ENCODE measurements around the gene ASB15.

The ASB15 gene

DNA sequence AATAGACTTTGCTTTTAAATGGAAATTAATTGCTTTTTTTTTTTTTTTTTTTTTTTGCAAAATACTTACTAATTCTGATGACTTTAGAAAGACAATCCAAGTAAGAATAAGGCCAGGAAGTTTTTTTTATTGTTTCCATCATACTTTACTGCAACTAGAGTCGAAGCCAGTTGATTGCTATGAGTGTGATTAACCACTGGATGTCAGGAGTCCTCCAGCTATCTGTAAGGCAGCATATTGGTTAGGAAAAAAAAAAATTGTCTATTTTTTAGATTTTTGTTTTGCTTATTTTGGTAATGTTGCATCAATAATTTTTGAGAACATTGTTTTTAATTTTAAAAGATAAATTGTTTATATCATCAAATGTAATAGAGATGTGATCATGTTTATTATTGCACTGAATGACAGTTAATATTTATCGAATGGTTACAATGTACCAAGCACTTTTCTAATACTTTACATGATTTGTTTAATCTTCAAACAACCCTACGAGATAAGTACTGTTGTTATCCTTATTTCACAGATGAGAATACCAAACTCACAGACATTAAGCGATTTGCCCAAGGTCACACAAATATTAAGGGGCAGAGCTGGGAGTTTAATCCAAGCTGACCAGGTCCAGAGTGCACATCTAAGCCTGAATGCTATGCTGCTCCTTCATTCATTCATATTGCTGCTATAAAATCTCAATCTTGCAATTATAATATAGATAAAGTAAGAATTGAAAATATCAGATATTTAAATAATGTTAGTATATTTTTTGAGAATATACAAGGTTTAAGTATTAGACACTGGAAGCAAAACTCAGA is 34.1 kb downstream of the ASB15 start:
- DNase-seq (ENCODE audit: low read depth): no peak

- no peak for DNase-seq (ENCODE audit: low read depth)
Measured at GRCh38 chr7:123637203-123637602, 35.6 kb downstream of the ASB15 start.

DNA sequence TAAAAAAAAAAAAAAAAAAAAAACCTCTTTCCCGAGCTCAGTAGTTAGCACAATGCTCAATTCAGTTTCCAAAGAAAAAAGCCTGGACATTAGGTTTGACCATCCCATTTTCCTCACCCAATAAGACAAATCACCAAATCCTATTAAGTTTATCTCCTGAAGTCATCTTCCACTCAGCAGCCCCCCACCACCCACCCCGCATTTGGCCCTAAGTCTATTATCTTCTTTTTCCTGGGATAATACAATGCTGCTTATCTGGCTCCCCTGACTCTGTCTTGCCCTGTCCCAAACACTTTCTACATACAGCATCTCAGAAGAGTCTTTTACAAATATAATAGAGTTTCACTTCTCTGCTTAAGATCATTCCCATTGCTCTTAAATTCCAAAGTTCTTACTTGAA is 36.3 kb downstream of the ASB15 start:
- no peak for DNase-seq (ENCODE audit: low read depth)

DNA sequence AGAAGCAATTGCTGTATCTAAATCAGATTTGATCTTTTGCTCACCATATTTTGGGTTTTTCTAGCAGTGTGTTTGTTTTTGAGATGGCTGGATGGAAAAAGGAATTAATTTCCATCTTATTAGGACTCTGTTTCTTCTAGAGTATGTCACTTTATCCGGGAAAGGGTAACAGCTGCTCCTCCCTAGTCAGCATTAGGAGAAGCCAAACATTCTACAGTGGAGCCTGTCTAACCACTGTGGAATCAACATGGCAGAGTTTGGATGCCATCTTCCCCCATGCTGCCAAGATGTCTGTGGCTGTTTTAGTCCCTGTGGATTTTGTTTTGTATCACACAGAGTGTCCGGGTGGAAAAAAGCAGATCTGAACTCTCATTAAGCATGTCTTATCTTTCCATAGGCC is 38.0 kb downstream of the ASB15 start:
- DNase-seq (ENCODE audit: low read depth): no peak

DNA sequence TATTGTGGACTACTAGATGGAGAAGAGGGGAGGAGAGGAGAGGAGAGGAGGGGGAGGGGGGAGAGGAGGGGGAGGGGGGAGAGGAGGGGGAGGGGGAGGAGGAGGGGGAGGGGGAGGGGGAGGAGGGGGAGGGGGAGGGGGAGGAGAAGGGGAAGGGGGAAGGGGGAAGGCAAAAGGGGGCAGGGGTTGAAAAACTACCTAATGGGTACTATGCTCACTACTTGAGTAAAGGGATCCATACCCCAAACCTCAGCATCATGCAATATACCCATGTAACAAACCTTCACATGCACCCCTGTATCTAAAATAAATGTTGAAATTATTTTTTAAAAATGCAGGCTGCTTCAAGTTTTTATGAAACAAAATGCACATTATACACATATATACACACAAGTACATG is 39.0 kb downstream of the ASB15 start:
- DNase-seq (ENCODE audit: low read depth): no peak

DNA sequence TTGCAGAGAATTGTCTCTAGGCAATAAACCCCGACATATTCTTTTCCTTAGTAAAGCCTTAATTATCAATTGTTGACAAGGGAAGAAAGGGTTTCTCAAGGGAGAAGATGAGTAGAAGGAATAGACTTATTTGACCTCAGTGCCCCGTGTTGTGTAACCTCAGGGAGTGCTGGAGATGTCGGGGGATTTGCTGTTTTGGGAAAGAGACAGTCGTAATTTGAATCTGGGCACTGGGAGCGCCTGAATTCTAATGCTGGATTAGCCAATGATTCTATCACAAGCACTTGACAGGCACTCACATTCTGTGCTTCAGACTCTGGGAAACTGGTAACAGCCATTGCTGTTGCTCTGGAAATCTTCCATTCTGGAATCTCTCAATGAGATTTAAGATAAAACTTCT is 40.3 kb downstream of the ASB15 start:
- DNase-seq (ENCODE audit: low read depth): no peak

DNA sequence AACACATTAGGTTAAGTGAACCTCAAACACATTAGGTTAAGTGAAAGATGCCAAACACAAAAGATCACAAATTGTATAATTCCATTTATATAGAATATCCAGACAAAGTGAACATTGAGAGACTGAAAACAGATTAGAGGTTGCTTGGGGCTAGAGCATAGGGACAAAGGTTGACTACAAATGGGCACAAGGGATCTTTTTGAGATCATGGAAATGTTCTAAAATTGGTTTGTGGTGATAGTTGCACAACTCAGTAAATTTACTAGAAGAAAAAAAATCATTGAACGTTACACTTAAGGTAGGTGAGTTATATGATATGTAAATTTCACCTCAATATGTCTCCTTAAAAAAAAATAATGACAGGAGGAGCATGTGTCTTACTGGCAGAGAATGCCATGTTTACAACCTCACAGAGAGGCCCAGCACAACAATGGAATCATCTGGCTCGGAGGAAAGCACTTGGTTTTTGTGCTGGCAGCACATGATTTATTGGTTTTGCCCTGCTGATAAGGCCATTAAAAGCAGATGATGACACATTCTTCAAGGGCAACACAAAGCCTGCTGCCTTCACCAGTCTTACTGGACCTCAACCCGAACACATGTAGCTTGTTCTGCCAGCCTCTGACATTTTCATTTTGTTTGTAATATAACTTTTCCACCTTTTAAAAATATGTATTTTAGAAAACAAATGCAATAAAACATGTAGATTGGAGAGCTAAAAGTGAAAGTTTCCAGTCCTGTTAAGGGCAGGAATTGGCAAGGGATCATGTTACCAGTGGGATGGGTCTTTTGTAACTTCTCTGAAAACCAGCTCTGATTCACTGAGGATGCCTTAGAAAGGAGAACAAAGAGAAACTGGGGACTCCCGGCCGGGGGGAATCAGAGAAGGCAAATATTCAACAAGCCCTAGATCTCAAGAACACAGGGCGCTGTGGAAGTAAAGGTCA is 42.1 kb downstream of the ASB15 start:
- DNase-seq (ENCODE audit: low read depth): no peak

GRCh38 chr7:123645516-123645915 is 43.9 kb downstream of the ASB15 start:
- DNase-seq (ENCODE audit: low read depth): no peak

DNA sequence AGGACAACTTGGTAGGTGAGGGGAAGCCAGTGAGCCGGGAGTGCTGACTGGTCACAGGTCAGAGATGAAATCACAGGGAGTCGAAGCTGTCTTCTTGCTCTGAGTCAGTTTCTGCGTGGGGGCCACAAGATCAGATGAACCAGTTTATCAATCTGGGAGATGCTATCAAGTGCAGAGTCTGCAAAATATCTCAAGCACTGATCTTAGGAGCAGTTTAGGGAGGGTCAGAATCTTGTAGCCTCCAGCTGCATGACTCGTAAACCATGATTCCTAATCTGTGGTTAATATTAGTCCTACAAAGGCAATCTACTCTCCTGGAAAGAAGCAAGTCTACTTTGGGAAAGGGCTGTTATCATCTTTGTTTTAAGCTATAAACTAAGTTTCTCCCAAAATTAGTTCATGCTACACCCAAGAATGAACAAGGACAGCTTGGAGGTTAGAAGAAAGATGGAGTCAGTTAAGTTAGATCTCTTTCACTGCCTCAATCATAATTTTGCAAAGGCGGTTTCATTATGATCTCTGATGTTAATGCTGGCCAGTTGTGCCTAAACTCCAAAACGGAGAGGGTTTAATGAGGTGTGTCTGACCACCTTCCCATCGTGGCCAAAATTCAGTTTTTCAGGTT is 45.6 kb downstream of the ASB15 start:
- no peak for DNase-seq (ENCODE audit: low read depth)

- DNase-seq (ENCODE audit: low read depth): no peak
Measured at GRCh38 chr7:123649964-123650363, 48.3 kb downstream of the ASB15 start.

DNA sequence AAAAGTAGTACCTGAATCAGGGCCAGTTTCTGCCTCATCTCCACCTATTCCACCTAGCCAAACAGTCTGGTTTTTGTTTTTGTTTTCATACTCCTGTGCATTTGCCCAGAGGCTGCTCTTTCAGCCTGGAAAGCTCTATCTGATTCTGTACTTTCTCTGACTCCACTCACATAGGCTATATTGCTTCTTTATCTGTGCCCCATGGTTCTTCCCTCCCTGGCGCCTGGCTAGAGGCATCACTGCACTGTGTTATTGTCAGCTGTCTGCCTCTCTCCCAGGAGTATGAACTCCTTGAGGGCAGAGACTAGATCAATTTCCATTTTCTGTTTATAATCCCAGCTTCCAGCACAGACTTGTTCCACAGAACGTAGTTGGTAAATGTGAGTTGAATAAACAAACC is 49.0 kb downstream of the ASB15 start:
- DNase-seq (ENCODE audit: low read depth): no peak

DNA sequence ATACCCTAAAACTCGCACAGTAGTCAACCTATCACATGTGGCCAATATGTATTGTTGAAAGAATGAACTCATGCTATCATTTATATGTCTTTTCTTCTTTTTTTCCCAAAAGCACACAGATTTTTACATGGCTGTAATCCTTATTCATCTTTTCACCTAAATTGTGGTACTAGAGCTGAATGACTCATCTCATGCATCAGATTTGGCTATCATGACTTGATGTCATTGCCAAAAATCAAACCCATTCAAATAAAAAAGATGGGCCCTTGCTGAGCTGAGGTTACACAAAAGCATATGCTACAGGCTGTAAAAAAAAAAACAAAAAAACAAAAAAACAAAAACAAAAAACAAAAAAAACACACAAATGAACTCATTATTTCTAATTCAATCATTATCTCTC is 50.8 kb downstream of the ASB15 start:
- DNase-seq (ENCODE audit: low read depth): no peak

- DNase-seq (ENCODE audit: low read depth): no peak
Measured at GRCh38 chr7:123653162-123653561, 51.5 kb downstream of the ASB15 start.

DNA sequence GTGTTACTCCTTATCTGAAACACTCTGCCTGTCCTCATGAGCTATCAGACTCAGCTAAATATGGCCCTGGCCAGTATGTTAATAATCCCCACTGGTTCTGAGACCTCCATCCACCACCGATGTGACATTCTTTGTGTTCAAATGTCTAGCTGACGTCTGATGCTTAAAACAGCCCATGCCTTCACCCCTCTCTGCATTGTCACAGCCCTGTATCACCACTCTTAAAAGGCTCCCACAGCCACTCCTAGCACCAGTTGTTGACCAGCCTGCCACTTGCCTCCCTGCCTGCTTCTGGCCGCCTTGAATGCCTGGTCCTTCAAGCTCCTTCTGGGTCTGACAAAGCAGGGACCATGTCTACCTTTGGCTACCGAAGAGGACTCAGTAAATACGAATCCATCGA is 54.0 kb downstream of the ASB15 start, which contains the start of gene LMOD2:
Gene LMOD2, plus strand, starts transcription at position 253 of the 400 bp plus-strand sequence. Its CDS starts 98 bp downstream, at position 351.
- DNase-seq (ENCODE audit: low read depth): no peak

- no peak for DNase-seq (ENCODE audit: low read depth)
Measured at GRCh38 chr7:123656544-123657303, 55.1 kb downstream of the ASB15 start.

DNA sequence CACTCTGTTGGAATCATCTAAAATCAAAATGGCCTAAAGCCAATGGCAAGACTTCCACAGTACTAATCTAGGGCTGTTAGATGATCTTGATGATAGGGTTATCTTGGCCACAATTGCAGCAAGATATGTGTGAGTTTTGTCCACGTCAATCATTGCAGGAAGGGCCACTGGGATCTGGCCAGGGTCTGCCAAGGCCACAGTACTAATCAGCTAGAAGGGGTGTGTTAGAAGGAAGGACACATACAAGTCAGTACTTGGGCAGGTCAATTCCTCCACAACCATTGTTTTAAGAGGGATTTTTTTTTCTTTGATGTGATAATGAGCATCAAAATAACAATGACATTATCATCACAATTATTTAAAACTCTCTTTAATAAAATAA is 55.7 kb downstream of the ASB15 start:
- DNase-seq (ENCODE audit: low read depth): no peak

- no peak for DNase-seq (ENCODE audit: low read depth)
Measured at GRCh38 chr7:123658023-123658422, 56.4 kb downstream of the ASB15 start.

GRCh38 chr7:123660514-123661354 is 59.1 kb downstream of the ASB15 start:
- DNase-seq (ENCODE audit: low read depth): no peak

DNA sequence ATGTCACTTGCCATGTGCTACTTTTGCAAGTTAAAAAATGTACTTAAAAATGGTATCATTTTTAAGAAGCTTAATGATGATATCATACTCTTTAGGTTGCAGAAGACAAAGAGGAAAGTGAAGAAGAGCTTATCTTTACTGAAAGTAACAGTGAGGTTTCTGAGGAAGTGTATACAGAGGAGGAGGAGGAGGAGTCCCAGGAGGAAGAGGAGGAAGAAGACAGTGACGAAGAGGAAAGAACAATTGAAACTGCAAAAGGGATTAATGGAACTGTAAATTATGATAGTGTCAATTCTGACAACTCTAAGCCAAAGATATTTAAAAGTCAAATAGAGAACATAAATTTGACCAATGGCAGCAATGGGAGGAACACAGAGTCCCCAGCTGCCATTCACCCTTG is 60.1 kb downstream of the ASB15 start:
- no peak for DNase-seq (ENCODE audit: low read depth)

- no peak for DNase-seq (ENCODE audit: low read depth)
Measured at GRCh38 chr7:123662293-123662692, 60.7 kb downstream of the ASB15 start.

DNA sequence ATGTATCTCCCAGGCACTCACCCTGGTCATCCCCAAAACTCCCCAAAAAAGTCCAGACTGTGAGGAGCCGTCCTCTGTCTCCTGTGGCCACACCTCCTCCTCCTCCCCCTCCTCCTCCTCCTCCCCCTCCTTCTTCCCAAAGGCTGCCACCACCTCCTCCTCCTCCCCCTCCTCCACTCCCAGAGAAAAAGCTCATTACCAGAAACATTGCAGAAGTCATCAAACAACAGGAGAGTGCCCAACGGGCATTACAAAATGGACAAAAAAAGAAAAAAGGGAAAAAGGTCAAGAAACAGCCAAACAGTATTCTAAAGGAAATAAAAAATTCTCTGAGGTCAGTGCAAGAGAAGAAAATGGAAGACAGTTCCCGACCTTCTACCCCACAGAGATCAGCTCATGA is 61.1 kb downstream of the ASB15 start:
- DNase-seq (ENCODE audit: low read depth): no peak

Measured in activated gamma-delta T cell treated with anti-CD3 and anti-CD28 coated beads, Interleukin-2, amount 50 U/mL, for 16 hours (primary cell).